ENCODE measurements around the gene SLC16A7.

- TF ChIP-seq EP300 (IDR thresholded peaks at IDR 0.05; ENCODE audit: borderline replicate concordance in 1 of 2, low read depth in 1 of 2, low read length in 1 of 2) (no peak), FOXM1 (IDR thresholded peaks at IDR 0.05; ENCODE audit: low read depth) (no peak), MAX (IDR thresholded peaks at IDR 0.05; ENCODE audit: low read depth) (no peak), NFIC (IDR thresholded peaks at IDR 0.05; ENCODE audit: borderline replicate concordance) (no peak), GABPA (IDR thresholded peaks at IDR 0.05; ENCODE audit: low read depth) (no peak), JUND (IDR thresholded peaks at IDR 0.05) (no peak), RAD21 (IDR thresholded peaks at IDR 0.05; ENCODE audit: low read length) (no peak), SIN3A (IDR thresholded peaks at IDR 0.05; ENCODE audit: borderline replicate concordance, low read depth, low read length) (no peak)
- TF ChIP-seq, protein P1, sequence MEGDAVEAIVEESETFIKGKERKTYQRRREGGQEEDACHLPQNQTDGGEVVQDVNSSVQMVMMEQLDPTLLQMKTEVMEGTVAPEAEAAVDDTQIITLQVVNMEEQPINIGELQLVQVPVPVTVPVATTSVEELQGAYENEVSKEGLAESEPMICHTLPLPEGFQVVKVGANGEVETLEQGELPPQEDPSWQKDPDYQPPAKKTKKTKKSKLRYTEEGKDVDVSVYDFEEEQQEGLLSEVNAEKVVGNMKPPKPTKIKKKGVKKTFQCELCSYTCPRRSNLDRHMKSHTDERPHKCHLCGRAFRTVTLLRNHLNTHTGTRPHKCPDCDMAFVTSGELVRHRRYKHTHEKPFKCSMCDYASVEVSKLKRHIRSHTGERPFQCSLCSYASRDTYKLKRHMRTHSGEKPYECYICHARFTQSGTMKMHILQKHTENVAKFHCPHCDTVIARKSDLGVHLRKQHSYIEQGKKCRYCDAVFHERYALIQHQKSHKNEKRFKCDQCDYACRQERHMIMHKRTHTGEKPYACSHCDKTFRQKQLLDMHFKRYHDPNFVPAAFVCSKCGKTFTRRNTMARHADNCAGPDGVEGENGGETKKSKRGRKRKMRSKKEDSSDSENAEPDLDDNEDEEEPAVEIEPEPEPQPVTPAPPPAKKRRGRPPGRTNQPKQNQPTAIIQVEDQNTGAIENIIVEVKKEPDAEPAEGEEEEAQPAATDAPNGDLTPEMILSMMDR (IDR thresholded peaks at IDR 0.05), result no peak
- TF ChIP-seq, protein P2, sequence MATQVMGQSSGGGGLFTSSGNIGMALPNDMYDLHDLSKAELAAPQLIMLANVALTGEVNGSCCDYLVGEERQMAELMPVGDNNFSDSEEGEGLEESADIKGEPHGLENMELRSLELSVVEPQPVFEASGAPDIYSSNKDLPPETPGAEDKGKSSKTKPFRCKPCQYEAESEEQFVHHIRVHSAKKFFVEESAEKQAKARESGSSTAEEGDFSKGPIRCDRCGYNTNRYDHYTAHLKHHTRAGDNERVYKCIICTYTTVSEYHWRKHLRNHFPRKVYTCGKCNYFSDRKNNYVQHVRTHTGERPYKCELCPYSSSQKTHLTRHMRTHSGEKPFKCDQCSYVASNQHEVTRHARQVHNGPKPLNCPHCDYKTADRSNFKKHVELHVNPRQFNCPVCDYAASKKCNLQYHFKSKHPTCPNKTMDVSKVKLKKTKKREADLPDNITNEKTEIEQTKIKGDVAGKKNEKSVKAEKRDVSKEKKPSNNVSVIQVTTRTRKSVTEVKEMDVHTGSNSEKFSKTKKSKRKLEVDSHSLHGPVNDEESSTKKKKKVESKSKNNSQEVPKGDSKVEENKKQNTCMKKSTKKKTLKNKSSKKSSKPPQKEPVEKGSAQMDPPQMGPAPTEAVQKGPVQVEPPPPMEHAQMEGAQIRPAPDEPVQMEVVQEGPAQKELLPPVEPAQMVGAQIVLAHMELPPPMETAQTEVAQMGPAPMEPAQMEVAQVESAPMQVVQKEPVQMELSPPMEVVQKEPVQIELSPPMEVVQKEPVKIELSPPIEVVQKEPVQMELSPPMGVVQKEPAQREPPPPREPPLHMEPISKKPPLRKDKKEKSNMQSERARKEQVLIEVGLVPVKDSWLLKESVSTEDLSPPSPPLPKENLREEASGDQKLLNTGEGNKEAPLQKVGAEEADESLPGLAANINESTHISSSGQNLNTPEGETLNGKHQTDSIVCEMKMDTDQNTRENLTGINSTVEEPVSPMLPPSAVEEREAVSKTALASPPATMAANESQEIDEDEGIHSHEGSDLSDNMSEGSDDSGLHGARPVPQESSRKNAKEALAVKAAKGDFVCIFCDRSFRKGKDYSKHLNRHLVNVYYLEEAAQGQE (IDR thresholded peaks at IDR 0.05; ENCODE audit: low read depth, low read length), result no peak
These were observed 168.0 kb downstream of the SLC16A7 start for GRCh38 chr12:59763835-59764234.

All from SK-N-SH (cell line).